GM12891 (cell line): ENCODE data around the gene ABCA9.

Experiments
- DNase-seq: peaks from one replicate; pipeline ENCODE4 v3.0.0; 2011; ENCODE audit warnings: low spot score; ENCODE audit not compliant: insufficient read length
- FAIRE-seq: peaks from 2 replicates; lab custom pipeline; 2011; peaks lifted over from hg19 to GRCh38; lab: Jason Lieb, UNC
- PAX5 ChIP-seq: IDR thresholded peaks from 2 replicates; pipeline ENCODE4 v1.6.1; 2011; ENCODE audit warnings: low read length, moderate library complexity, mild to moderate bottlenecking; ENCODE audit not compliant: insufficient read depth, severe bottlenecking
- POLR2A ChIP-seq: IDR thresholded peaks from 2 replicates; pipeline ENCODE4 v1.6.1; 2011; ENCODE audit warnings: low read depth, low read length, control low read depth
- POLR2AphosphoS5 ChIP-seq: IDR thresholded peaks from 2 replicates; pipeline ENCODE4 v1.6.1; 2011; ENCODE audit warnings: low read depth, low read length, control low read depth
- POU2F2 ChIP-seq: IDR thresholded peaks from 2 replicates; pipeline ENCODE4 v1.6.1; 2011; ENCODE audit warnings: low read depth, mild to moderate bottlenecking, control low read depth, low read length, moderate library complexity
- SPI1 ChIP-seq: IDR thresholded peaks from 2 replicates; pipeline ENCODE4 v1.6.1; 2011; ENCODE audit warnings: low read depth, low read length, control low read depth
- TAF1 ChIP-seq: IDR thresholded peaks from 2 replicates; pipeline ENCODE4 v1.6.1; 2011; ENCODE audit warnings: low read depth, low read length, control low read depth

ABCA9 gene

GRCh38 chr17:68927516-68927915 is 133.2 kb downstream of the ABCA9 start:
- TF ChIP-seq SPI1 = no peak
- TF ChIP-seq TAF1 = no peak
- TF ChIP-seq POLR2A = no peak
- TF ChIP-seq POLR2AphosphoS5 = no peak
- TF ChIP-seq POU2F2 = no peak
- TF ChIP-seq PAX5 = no peak
- FAIRE-seq (no peak), DNase-seq (no peak)

GRCh38 chr17:68924793-68925720 is 135.7 kb downstream of the ABCA9 start:
- TF ChIP-seq POU2F2 (no peak), POLR2A (no peak), POLR2AphosphoS5 (no peak), TAF1 (no peak), SPI1 (no peak), PAX5 (no peak)
- DNase-seq (no peak), FAIRE-seq (no peak)
